ENCODE measurements around the gene GRM3. TPM values are rescaled to one million over a fixed set of nuclear protein-coding genes. Genes with fewer than 3 reads are reported as not detected.
A peak's percentile ranks its signal among the peaks of the same experiment; 100 is the strongest.
"Not testable (repeated sequence)": the region's sequence is repeated elsewhere in the genome, so short reads cannot be mapped to it uniquely, and the experiment has no call there.

GRM3 gene
- total RNA-seq, result not detected
- not detected for polyA plus RNA-seq
- long read RNA-seq, donor 1, result 0 reads
- long read RNA-seq, donor 2, result 0 reads

GRCh38 chr7:86643561-86644281 is at the start of gene GRM3:
GRM3 (plus strand) TSS chr7:86643909; CDS start chr7:86765146, 121,237 bp downstream.
- Histone ChIP-seq H3K4me3 (ENCODE audit: low read length in 2 of 2) (peak within 1 kb of the TSS; percentile 22 to 36), H3K27me3 (ENCODE audit: control insufficient read depth in 1 of 2, insufficient read depth in 2 of 2, low read length in 1 of 2) (no peaks in the 10 kb centered on the region), H3K9me3 (ENCODE audit: control insufficient read depth, low read length) (no peaks in the 10 kb centered on the region), H3K27ac (ENCODE audit: low read depth in 1 of 2, low read length in 2 of 2) (no peak within 1 kb of the TSS), H3K36me3 (ENCODE audit: control insufficient read depth in 1 of 2, insufficient read depth in 2 of 2, low read length in 1 of 2) (no peaks in the 10 kb centered on the region), H3K4me1 (ENCODE audit: control insufficient read depth in 1 of 2, insufficient read depth in 2 of 2, low read length in 2 of 2) (no peaks in the 10 kb centered on the region)
- WGBS, 2 donors, result 1% methylated on average over 23 of the region's 23 CpGs
- DNase-seq (no peak), ATAC-seq (ENCODE audit: low FRiP score) (peak; percentile 60)
- intact Hi-C loops (cut with DNase I), result no loop called here

GRCh38 chr7:86598311-86598710 is 45.4 kb upstream of the GRM3 start:
- WGBS, 2 donors, result 63 to 70% methylated on average over 15 of the region's 15 CpGs
- ATAC-seq (ENCODE audit: low FRiP score), result no peak
- intact Hi-C loops (cut with DNase I), result no loop called here

GRCh38 chr7:86598721-86599120 is 45.0 kb upstream of the GRM3 start:
- peaks cover 2% of the 10 kb centered on the region for H3K9me3 ChIP-seq (ENCODE audit: control insufficient read depth, low read length)
- H3K4me3 ChIP-seq (ENCODE audit: low read length in 2 of 2), result no peak overlapping the region
- no peak for DNase-seq
- 90 to 95% methylated on average over 9 of the region's 9 CpGs for WGBS, 2 donors
- intact Hi-C loops (cut with DNase I), result no loop called here
- no peaks in the 10 kb centered on the region for H3K27me3 ChIP-seq (ENCODE audit: control insufficient read depth in 1 of 2, insufficient read depth in 2 of 2, low read length in 1 of 2)
- H3K27ac ChIP-seq (ENCODE audit: low read depth in 1 of 2, low read length in 2 of 2), result no peak overlapping the region
- H3K36me3 ChIP-seq (ENCODE audit: control insufficient read depth in 1 of 2, insufficient read depth in 2 of 2, low read length in 1 of 2), result no peaks in the 10 kb centered on the region
- no peaks in the 10 kb centered on the region for H3K4me1 ChIP-seq (ENCODE audit: control insufficient read depth in 1 of 2, insufficient read depth in 2 of 2, low read length in 2 of 2)
- no peak for ATAC-seq (ENCODE audit: low FRiP score)

More at GRCh38 chr7:86598311-86598710, 45.4 kb upstream of the GRM3 start:
- peak in 1 of 2 donors; percentile 30 for DNase-seq
- peaks cover 2% of the 10 kb centered on the region for H3K9me3 ChIP-seq (ENCODE audit: control insufficient read depth, low read length)
- H3K4me1 ChIP-seq (ENCODE audit: control insufficient read depth in 1 of 2, insufficient read depth in 2 of 2, low read length in 2 of 2), result no peaks in the 10 kb centered on the region
- H3K27ac ChIP-seq (ENCODE audit: low read depth in 1 of 2, low read length in 2 of 2), result no peak overlapping the region
- no peaks in the 10 kb centered on the region for H3K27me3 ChIP-seq (ENCODE audit: control insufficient read depth in 1 of 2, insufficient read depth in 2 of 2, low read length in 1 of 2)
- no peak overlapping the region for H3K4me3 ChIP-seq (ENCODE audit: low read length in 2 of 2)
- H3K36me3 ChIP-seq (ENCODE audit: control insufficient read depth in 1 of 2, insufficient read depth in 2 of 2, low read length in 1 of 2), result no peaks in the 10 kb centered on the region

- intact Hi-C loops (cut with DNase I), result no loop called here
- no peaks in the 10 kb centered on the region for H3K4me1 ChIP-seq (ENCODE audit: control insufficient read depth in 1 of 2, insufficient read depth in 2 of 2, low read length in 2 of 2)
- H3K9me3 ChIP-seq (ENCODE audit: control insufficient read depth, low read length), result peaks cover 2% of the 10 kb centered on the region
- ATAC-seq (ENCODE audit: low FRiP score) (peak; percentile 44), DNase-seq (no peak)
- H3K27ac ChIP-seq (ENCODE audit: low read depth in 1 of 2, low read length in 2 of 2), result no peak overlapping the region
- H3K27me3 ChIP-seq (ENCODE audit: control insufficient read depth in 1 of 2, insufficient read depth in 2 of 2, low read length in 1 of 2), result no peaks in the 10 kb centered on the region
- no peak overlapping the region for H3K4me3 ChIP-seq (ENCODE audit: low read length in 2 of 2)
- 74 to 80% methylated on average over 6 of the region's 6 CpGs for WGBS, 2 donors
- H3K36me3 ChIP-seq (ENCODE audit: control insufficient read depth in 1 of 2, insufficient read depth in 2 of 2, low read length in 1 of 2), result no peaks in the 10 kb centered on the region
These were observed 43.0 kb upstream of the GRM3 start for GRCh38 chr7:86600506-86601290.

GRCh38 chr7:86615711-86616110 is 28.0 kb upstream of the GRM3 start:
- H3K4me3 ChIP-seq (ENCODE audit: low read length in 2 of 2); DNase-seq; H3K9me3 ChIP-seq (ENCODE audit: control insufficient read depth, low read length); H3K36me3 ChIP-seq (ENCODE audit: control insufficient read depth in 1 of 2, insufficient read depth in 2 of 2, low read length in 1 of 2); ATAC-seq (ENCODE audit: low FRiP score); H3K27ac ChIP-seq (ENCODE audit: low read depth in 1 of 2, low read length in 2 of 2); intact Hi-C loops (cut with DNase I); H3K27me3 ChIP-seq (ENCODE audit: control insufficient read depth in 1 of 2, insufficient read depth in 2 of 2, low read length in 1 of 2); H3K4me1 ChIP-seq (ENCODE audit: control insufficient read depth in 1 of 2, insufficient read depth in 2 of 2, low read length in 2 of 2): not testable (repeated sequence)
- WGBS, 2 donors, result 79 to 81% methylated on average over 2 of the region's 2 CpGs

GRCh38 chr7:86644282-86645224 is 844 bp downstream of the GRM3 start:
- peak in 1 of 2 donors; percentile 65 for DNase-seq
- peak overlapping the region in 1 of 2 donors; percentile 8 for H3K4me3 ChIP-seq (ENCODE audit: low read length in 2 of 2)
- intact Hi-C loops (cut with DNase I), result no loop called here
- peak; percentile 42 for ATAC-seq (ENCODE audit: low FRiP score)
- H3K9me3 ChIP-seq (ENCODE audit: control insufficient read depth, low read length), result no peaks in the 10 kb centered on the region
- no peaks in the 10 kb centered on the region for H3K4me1 ChIP-seq (ENCODE audit: control insufficient read depth in 1 of 2, insufficient read depth in 2 of 2, low read length in 2 of 2)
- WGBS, 2 donors, result 1 to 2% methylated on average over 42 of the region's 42 CpGs
- no peaks in the 10 kb centered on the region for H3K27me3 ChIP-seq (ENCODE audit: control insufficient read depth in 1 of 2, insufficient read depth in 2 of 2, low read length in 1 of 2)
- no peaks in the 10 kb centered on the region for H3K36me3 ChIP-seq (ENCODE audit: control insufficient read depth in 1 of 2, insufficient read depth in 2 of 2, low read length in 1 of 2)
- H3K27ac ChIP-seq (ENCODE audit: low read depth in 1 of 2, low read length in 2 of 2), result no peak overlapping the region

GRCh38 chr7:86645225-86645608 is 1.5 kb downstream of the GRM3 start:
- intact Hi-C loops (cut with DNase I), result no loop called here
- Histone ChIP-seq H3K4me3 (ENCODE audit: low read length in 2 of 2) (no peak overlapping the region), H3K27me3 (ENCODE audit: control insufficient read depth in 1 of 2, insufficient read depth in 2 of 2, low read length in 1 of 2) (no peaks in the 10 kb centered on the region), H3K4me1 (ENCODE audit: control insufficient read depth in 1 of 2, insufficient read depth in 2 of 2, low read length in 2 of 2) (no peaks in the 10 kb centered on the region), H3K27ac (ENCODE audit: low read depth in 1 of 2, low read length in 2 of 2) (no peak overlapping the region), H3K36me3 (ENCODE audit: control insufficient read depth in 1 of 2, insufficient read depth in 2 of 2, low read length in 1 of 2) (no peaks in the 10 kb centered on the region), H3K9me3 (ENCODE audit: control insufficient read depth, low read length) (no peaks in the 10 kb centered on the region)
- DNase-seq (no peak), ATAC-seq (ENCODE audit: low FRiP score) (no peak)
- WGBS, 2 donors, result 4 to 6% methylated on average over 13 of the region's 13 CpGs

GRCh38 chr7:86645676-86646276 is 2.1 kb downstream of the GRM3 start:
- Histone ChIP-seq H3K27me3 (ENCODE audit: control insufficient read depth in 1 of 2, insufficient read depth in 2 of 2, low read length in 1 of 2) (no peaks in the 10 kb centered on the region), H3K4me1 (ENCODE audit: control insufficient read depth in 1 of 2, insufficient read depth in 2 of 2, low read length in 2 of 2) (no peaks in the 10 kb centered on the region), H3K4me3 (ENCODE audit: low read length in 2 of 2) (no peak overlapping the region), H3K9me3 (ENCODE audit: control insufficient read depth, low read length) (no peaks in the 10 kb centered on the region), H3K27ac (ENCODE audit: low read depth in 1 of 2, low read length in 2 of 2) (no peak overlapping the region), H3K36me3 (ENCODE audit: control insufficient read depth in 1 of 2, insufficient read depth in 2 of 2, low read length in 1 of 2) (no peaks in the 10 kb centered on the region)
- WGBS, 2 donors, result 42 to 59% methylated on average over 2 of the region's 2 CpGs
- intact Hi-C loops (cut with DNase I), result no loop called here
- ATAC-seq (ENCODE audit: low FRiP score) (no peak), DNase-seq (no peak)

Data from aorta (tissue), 5 donors.